Mesendoderm (in vitro differentiated cells): ENCODE data around the gene KCNB1.
A peak's percentile ranks its signal among the peaks of the same experiment; 100 is the strongest.

Source experiments
- DNase-seq: peaks from one replicate; pipeline ENCODE4 v3.0.0; 2013
- H2AK5ac ChIP-seq: 2 replicates; pipeline ENCODE4 v1.6.1; 2013; ENCODE audit warnings: low read length, inconsistent platforms
- H2BK120ac ChIP-seq: 2 replicates; pipeline ENCODE4 v1.6.1; 2013; ENCODE audit warnings: low read depth, mild to moderate bottlenecking, low read length, moderate library complexity, mixed read lengths
- H2BK15ac ChIP-seq: replicated peaks from 2 replicates; pipeline ENCODE4 v1.6.1; 2013; ENCODE audit warnings: low read depth, mild to moderate bottlenecking, moderate library complexity
- H2BK5ac ChIP-seq: 2 replicates; pipeline ENCODE4 v1.6.1; 2013; ENCODE audit warnings: low read length, inconsistent platforms
- H3K18ac ChIP-seq: 2 replicates; pipeline ENCODE4 v1.6.1; 2013; ENCODE audit warnings: mild to moderate bottlenecking, low read length, mixed read lengths
- H3K23ac ChIP-seq: one replicate; pipeline ENCODE4 v1.6.1; 2013; ENCODE audit warnings: low read length
- H3K27ac ChIP-seq: 2 replicates; pipeline ENCODE4 v1.5.1; 2013; ENCODE audit warnings: low read depth, mild to moderate bottlenecking, inconsistent platforms, low read length, moderate library complexity
- H3K27me3 ChIP-seq: 2 replicates; pipeline ENCODE4 v1.6.1; 2013; ENCODE audit warnings: low read length, control low read depth, mild to moderate bottlenecking, inconsistent platforms; ENCODE audit not compliant: insufficient read depth, poor library complexity
- H3K36me3 ChIP-seq: 2 replicates; pipeline ENCODE4 v1.6.1; 2013; ENCODE audit warnings: low read length, inconsistent platforms; ENCODE audit not compliant: control insufficient read depth, insufficient read depth
- H3K4ac ChIP-seq: one replicate; pipeline ENCODE4 v1.6.1; 2013; ENCODE audit warnings: low read depth, mild to moderate bottlenecking, low read length, moderate library complexity
- H3K4me1 ChIP-seq: 2 replicates; pipeline ENCODE4 v1.6.1; 2013; ENCODE audit warnings: low read depth, low read length, inconsistent platforms; ENCODE audit not compliant: control insufficient read depth
- H3K4me2 ChIP-seq: 2 replicates; pipeline ENCODE4 v1.6.1; 2013; ENCODE audit warnings: low read length
- H3K4me3 ChIP-seq: 2 replicates; pipeline ENCODE4 v1.5.1; 2013; ENCODE audit warnings: mild to moderate bottlenecking, low read length
- H3K56ac ChIP-seq: one replicate; pipeline ENCODE4 v1.6.1; 2013; ENCODE audit warnings: low read length
- H3K79me1 ChIP-seq: 2 replicates; pipeline ENCODE4 v1.6.1; 2013; ENCODE audit warnings: low read length, inconsistent platforms
- H3K79me2 ChIP-seq: 2 replicates; pipeline ENCODE4 v1.6.1; 2013; ENCODE audit warnings: mild to moderate bottlenecking, low read length; ENCODE audit not compliant: control insufficient read depth, insufficient read depth
- H3K9ac ChIP-seq: 2 replicates; pipeline ENCODE4 v1.6.1; 2013; ENCODE audit warnings: low read length, inconsistent platforms
- H4K5ac ChIP-seq: one replicate; pipeline ENCODE4 v1.6.1; 2013; ENCODE audit warnings: low read length
- H4K8ac ChIP-seq: one replicate; pipeline ENCODE4 v1.6.1; 2013; ENCODE audit warnings: low read depth, mild to moderate bottlenecking, control low read depth, low read length, moderate library complexity
- WGBS: extraction: QIAGEN DNeasy Blood & Tissue Kit; methylation state at CpG from one replicate; pipeline ENCODE4 v1.1.7; 2013; ENCODE audit warnings: low lambda C conversion rate, missing lambda C conversion rate; ENCODE audit not compliant: insufficient coverage; ENCODE audit errors: extremely low coverage; 5-methylcytosine and 5-hydroxymethylcytosine counted together

The KCNB1 gene

DNA sequence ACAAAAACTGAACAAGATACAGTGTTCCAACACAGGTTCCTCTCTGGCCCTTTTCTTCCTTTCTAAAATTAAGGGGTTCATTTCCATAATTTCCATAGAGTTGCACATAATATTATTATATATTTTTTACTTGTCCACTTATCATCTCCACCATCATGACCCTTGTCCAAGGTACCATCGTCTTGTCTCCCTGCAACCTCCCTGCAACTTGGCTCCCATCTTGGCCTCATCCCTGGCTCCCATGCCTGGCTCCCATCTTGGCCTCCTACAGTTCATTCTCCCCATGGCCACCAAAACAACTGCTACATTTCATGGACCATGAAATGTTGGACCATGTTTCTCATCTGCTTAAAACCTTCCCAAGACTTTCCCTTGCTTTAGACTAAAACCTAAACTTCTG, 3.1 kb upstream of the KCNB1 start:
- no peak overlapping the region for H4K8ac ChIP-seq
- H3K56ac ChIP-seq = no peak overlapping the region
- no peak overlapping the region for H4K5ac ChIP-seq
- H2AK5ac ChIP-seq = no peak overlapping the region
- no peak overlapping the region for H3K4me3 ChIP-seq
- H3K4me1 ChIP-seq = no peaks in the 10 kb centered on the region
- no peak overlapping the region for H3K9ac ChIP-seq
- H3K79me2 ChIP-seq = no peaks in the 10 kb centered on the region
- H3K79me1 ChIP-seq = no peaks in the 10 kb centered on the region
- no peak overlapping the region for H3K23ac ChIP-seq
- no peak overlapping the region for H3K4ac ChIP-seq
- H2BK15ac ChIP-seq = no peak overlapping the region
- no peak for DNase-seq
- no CpG with 5 or more reads among the region's 1 CpG for WGBS
- no peak overlapping the region for H2BK120ac ChIP-seq
- no peak overlapping the region for H3K4me2 ChIP-seq
- no peak overlapping the region for H3K27ac ChIP-seq
- H3K36me3 ChIP-seq = no peaks in the 10 kb centered on the region
- peaks cover 3% of the 10 kb centered on the region for H3K27me3 ChIP-seq
- no peak overlapping the region for H3K18ac ChIP-seq
- H2BK5ac ChIP-seq = no peak overlapping the region

DNA sequence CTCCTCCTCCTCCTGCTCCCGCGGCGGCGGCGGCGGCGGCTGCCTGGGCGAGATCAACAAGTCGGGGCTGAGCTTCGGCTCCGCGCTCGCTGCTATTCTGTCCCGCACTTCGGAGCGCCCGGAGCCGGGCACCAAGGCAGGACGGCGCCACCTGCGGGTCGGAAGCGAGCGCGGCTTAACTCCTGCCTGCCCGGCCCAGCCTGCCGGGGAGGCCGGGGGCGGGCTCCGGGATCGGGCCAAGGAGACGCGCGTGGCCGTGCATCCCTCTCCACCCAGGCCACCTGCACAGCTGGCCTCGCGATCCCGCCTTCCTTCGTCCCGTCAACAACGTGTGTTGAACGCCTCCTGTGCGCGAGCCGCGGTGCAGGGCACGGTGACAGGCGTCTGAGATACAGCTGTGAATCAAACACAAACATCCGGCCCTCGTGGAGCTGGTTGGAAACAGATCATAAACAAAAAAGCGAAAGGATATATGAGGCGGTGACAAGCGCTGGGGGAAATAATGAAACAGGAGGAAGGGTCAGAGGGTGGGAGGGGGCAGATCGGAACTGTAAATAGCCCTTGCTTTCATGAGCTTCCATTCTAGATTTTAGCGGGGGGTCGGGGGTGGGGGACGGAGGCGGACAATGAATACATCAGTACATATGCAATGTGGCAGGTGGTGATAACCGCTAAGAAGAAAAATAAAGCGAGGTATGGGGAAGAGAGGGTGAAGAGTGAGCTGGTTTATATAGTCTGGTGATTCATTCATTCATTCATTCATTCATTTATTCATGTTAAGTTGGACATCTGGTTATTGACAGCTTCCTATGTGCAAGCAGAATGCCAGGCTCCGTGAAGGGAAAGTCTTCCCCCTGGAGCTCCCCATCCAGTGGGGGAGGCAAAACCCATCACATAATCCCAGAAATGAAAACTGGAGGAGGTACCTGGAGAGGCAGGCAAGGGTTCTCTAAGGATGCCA, 2.0 kb upstream of the KCNB1 start:
- Histone ChIP-seq H3K27ac (no peak overlapping the region), H2BK120ac (no peak overlapping the region), H3K36me3 (no peaks in the 10 kb centered on the region), H3K79me2 (no peaks in the 10 kb centered on the region), H3K56ac (peak overlapping the region; percentile 82), H4K8ac (no peak overlapping the region), H3K9ac (peak overlapping the region; percentile 56), H3K4me2 (peak overlapping the region; percentile 88), H3K27me3 (peaks cover 3% of the 10 kb centered on the region), H2BK5ac (no peak overlapping the region), H3K23ac (no peak overlapping the region), H2BK15ac (no peak overlapping the region), H3K4ac (no peak overlapping the region), H3K4me1 (no peaks in the 10 kb centered on the region), H3K4me3 (peak overlapping the region; percentile 19), H2AK5ac (no peak overlapping the region), H4K5ac (no peak overlapping the region), H3K79me1 (no peaks in the 10 kb centered on the region), H3K18ac (no peak overlapping the region)
- WGBS = no CpG with 5 or more reads among the region's 61 CpGs
- peak; percentile 94 for DNase-seq

DNA sequence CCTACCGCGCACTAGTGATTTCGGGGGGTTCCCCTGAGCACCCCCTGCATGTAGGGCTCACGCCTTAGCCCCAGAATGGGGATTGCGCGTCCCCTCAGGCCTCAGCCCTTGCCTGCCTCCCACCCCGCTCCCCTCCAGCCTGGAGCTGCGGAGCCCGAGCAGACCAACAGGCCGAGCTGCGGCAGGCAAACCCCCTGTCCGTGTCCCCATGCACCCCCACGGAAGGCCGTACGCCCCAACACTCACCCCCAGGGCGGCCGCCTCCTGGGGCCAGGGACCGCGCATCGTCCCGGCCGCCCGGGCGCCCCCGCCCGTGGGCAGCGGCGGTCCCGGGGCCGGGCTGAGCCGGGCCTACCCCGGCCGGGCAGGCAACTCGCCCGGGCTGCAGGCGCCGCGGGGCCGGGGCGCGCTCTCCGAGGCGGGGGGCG, 1.2 kb upstream of the KCNB1 start:
- Histone ChIP-seq H3K9ac (peak overlapping the region; percentile 47), H3K79me1 (no peaks in the 10 kb centered on the region), H3K23ac (no peak overlapping the region), H3K27ac (no peak overlapping the region), H3K56ac (peak overlapping the region; percentile 60), H3K18ac (no peak overlapping the region), H3K4me2 (peak overlapping the region; percentile 91), H3K4me1 (no peaks in the 10 kb centered on the region), H2BK5ac (no peak overlapping the region), H3K4ac (no peak overlapping the region), H4K8ac (no peak overlapping the region), H3K4me3 (peak overlapping the region; percentile 30), H2BK120ac (no peak overlapping the region), H2AK5ac (no peak overlapping the region), H3K36me3 (no peaks in the 10 kb centered on the region), H4K5ac (no peak overlapping the region), H3K27me3 (peaks cover 3% of the 10 kb centered on the region), H2BK15ac (no peak overlapping the region), H3K79me2 (no peaks in the 10 kb centered on the region)
- no peak for DNase-seq
- no CpG with 5 or more reads among the region's 44 CpGs for WGBS

DNA sequence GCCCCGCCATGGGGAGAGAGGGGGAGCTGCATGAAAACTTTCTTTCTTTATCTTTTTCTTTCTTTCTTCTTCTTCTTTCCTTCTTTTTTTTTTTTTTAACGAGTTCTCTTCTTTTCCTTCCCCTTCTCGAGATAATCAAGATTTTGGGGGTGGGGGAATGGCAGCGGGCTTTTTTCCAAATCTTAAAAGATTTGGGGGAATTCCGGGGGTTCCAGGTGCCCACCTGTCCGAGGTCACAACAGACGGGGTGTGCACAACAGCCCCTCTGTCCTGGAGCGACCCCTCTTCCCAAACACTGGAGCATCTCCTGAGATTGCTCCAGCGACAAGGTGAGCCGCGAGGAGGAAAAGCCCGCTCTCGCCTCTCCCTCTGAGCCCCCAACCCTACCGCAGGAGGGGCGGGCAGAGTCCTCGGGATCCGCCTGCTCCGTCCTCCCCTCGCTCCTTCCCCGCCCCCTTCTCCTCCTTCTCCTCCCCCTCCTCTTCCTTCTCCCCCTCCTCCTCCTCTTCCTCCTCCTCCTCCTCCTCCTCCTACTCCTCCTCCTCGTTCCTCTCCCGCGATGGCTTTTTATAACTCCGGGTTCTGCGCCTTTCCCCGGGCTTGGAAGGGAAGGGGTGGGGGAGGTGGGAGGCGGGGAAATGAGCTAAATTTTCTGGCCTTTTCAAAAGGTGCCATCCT, 689 bp upstream of the KCNB1 start:
- Histone ChIP-seq H2BK5ac (no peak overlapping the region), H4K5ac (no peak overlapping the region), H3K79me1 (no peaks in the 10 kb centered on the region), H3K79me2 (no peaks in the 10 kb centered on the region), H2BK15ac (no peak overlapping the region), H3K56ac (peak overlapping the region; percentile 60), H3K9ac (peak overlapping the region; percentile 47), H3K4ac (no peak overlapping the region), H3K27ac (no peak overlapping the region), H3K4me3 (peak overlapping the region; percentile 30), H3K4me1 (no peaks in the 10 kb centered on the region), H3K18ac (no peak overlapping the region), H4K8ac (no peak overlapping the region), H2BK120ac (no peak overlapping the region), H3K27me3 (peaks cover 3% of the 10 kb centered on the region), H3K4me2 (peak overlapping the region; percentile 91), H3K23ac (no peak overlapping the region), H3K36me3 (no peaks in the 10 kb centered on the region), H2AK5ac (no peak overlapping the region)
- DNase-seq = peak; percentile 43
- no CpG with 5 or more reads among the region's 27 CpGs for WGBS

DNA sequence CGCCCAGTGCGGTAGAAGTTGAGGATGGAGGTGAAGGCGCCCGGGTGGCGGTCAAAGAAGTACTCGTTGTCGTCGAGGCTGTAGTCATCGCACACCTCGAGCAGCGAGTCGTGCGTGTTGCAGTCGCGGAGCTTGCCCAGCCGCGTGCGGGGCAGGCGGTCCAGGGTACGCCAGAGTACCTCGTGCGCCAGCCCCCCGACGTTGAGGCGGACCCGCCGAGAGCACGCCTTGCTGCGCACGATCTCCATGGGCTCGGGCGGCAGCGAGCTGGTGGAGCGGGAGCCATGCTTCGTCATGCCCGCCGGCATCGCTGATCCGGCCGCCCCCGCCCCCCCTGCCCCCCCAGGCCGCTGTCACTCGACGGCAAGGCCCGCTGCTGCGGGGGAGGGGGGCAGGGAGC, 295 bp downstream of the KCNB1 start:
- Histone ChIP-seq H4K8ac (no peak overlapping the region), H3K56ac (no peak overlapping the region), H3K27me3 (peaks cover 3% of the 10 kb centered on the region), H3K36me3 (no peaks in the 10 kb centered on the region), H3K23ac (no peak overlapping the region), H3K4me3 (no peak overlapping the region), H3K4me1 (no peaks in the 10 kb centered on the region), H3K18ac (no peak overlapping the region), H3K9ac (no peak overlapping the region), H3K4ac (no peak overlapping the region), H2BK120ac (no peak overlapping the region), H3K27ac (no peak overlapping the region), H3K79me2 (no peaks in the 10 kb centered on the region), H2AK5ac (no peak overlapping the region), H4K5ac (no peak overlapping the region), H2BK5ac (no peak overlapping the region), H3K4me2 (no peak overlapping the region), H2BK15ac (no peak overlapping the region), H3K79me1 (no peaks in the 10 kb centered on the region)
- DNase-seq = no peak
- WGBS = no CpG with 5 or more reads among the region's 46 CpGs
